ENCODE data around the gene KIF17. TPM values are rescaled to one million over a fixed set of nuclear protein-coding genes. Genes with fewer than 3 reads are reported as not detected.

KIF17 gene
- polyA plus RNA-seq, 1 of the 3 experiments (the other 2 are of a cell fraction) = 4.3 TPM

DNA sequence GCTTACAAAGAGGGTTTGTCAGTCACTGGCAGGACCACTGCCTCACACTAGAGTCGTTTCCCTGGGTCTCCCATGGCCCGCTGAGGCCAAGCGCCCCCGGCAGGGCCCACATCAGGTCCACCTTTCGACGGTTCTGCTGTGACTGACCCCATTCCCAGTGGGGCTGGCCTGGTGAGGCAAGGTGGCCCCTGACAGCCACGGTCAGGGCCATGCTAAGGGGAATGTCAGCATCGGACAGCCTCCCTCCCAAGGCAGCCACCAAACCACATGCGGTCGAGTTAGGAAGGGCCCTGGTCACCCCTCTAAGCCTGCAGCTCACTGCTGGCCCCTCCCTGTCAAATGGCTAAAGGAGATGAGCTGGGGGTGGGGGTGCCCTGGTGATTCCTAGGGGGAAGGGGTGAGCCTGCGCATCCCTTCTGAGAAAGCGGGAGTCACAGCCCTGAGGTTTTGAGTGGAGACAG, 2.9 kb upstream of the KIF17 start:
- ChIA-PET CTCF (interaction anchor here (0.7 to 1.9 kb wide), 2 partner anchors 24 to 475 kb away, joined by 4 to 5 read pairs; no protein-coding TSS in a partner anchor), POLR2A (no interaction called here)

More for the DNA sequence above, 2.9 kb upstream of the KIF17 start:
- H3K36me3 ChIP-seq (replicated peaks in 1 of 2; ENCODE audit: control insufficient read depth in 1 of 2, insufficient read depth in 2 of 2, low read length in 1 of 2) = no peaks in the 10 kb centered on the region
- TF ChIP-seq YY1 (IDR thresholded peaks at IDR 0.05; ENCODE audit: low read depth) (no peak), USF2 (IDR thresholded peaks at IDR 0.05; ENCODE audit: borderline replicate concordance, low read depth, low read length) (no peak), CTCF (IDR thresholded peaks at IDR 0.05) (no peak), NFIC (IDR thresholded peaks at IDR 0.05; ENCODE audit: borderline replicate concordance) (no peak), PBX3 (IDR thresholded peaks at IDR 0.05) (no peak), TEAD4 (IDR thresholded peaks at IDR 0.05; ENCODE audit: borderline replicate concordance, insufficient read depth) (no peak), CHD2 (IDR thresholded peaks at IDR 0.05; ENCODE audit: low read length, partially characterized antibody) (no peak), RFX5 (IDR thresholded peaks at IDR 0.05; ENCODE audit: low read length) (no peak), ELF1 (IDR thresholded peaks at IDR 0.05) (no peak), GABPA (IDR thresholded peaks at IDR 0.05; ENCODE audit: low read depth) (no peak), TCF12 (IDR thresholded peaks at IDR 0.05) (no peak), MEF2A (IDR thresholded peaks at IDR 0.05; ENCODE audit: borderline replicate concordance, low read depth) (no peak), FOXJ3 (CRISPR knock-in tag; IDR thresholded peaks at IDR 0.05) (no peak)
- TF ChIP-seq, protein P1, sequence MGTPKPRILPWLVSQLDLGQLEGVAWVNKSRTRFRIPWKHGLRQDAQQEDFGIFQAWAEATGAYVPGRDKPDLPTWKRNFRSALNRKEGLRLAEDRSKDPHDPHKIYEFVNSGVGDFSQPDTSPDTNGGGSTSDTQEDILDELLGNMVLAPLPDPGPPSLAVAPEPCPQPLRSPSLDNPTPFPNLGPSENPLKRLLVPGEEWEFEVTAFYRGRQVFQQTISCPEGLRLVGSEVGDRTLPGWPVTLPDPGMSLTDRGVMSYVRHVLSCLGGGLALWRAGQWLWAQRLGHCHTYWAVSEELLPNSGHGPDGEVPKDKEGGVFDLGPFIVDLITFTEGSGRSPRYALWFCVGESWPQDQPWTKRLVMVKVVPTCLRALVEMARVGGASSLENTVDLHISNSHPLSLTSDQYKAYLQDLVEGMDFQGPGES (IDR thresholded peaks at IDR 0.05; ENCODE audit: low read depth, low read length) = no peak
- no peaks in the 10 kb centered on the region for H4K20me1 ChIP-seq (ENCODE audit: insufficient read depth)
- no peaks in the 10 kb centered on the region for H3K9me2 ChIP-seq
- H3K9me3 ChIP-seq = no peaks in the 10 kb centered on the region
- no peak overlapping the region for H3K4me3 ChIP-seq (ENCODE audit: low read depth in 2 of 2, low read length in 1 of 2)
- H3K4me1 ChIP-seq (ENCODE audit: control insufficient read depth in 1 of 2, insufficient read depth in 2 of 2, low read depth in 1 of 2, low read length in 1 of 2) = peaks cover 0 to 2% of the 10 kb centered on the region in 2 experiments; a peak in 1 of 4 replicates
- 100% methylated on average over 6 of the region's 12 CpGs for WGBS (ENCODE audit: low lambda C conversion rate)
- no peaks in the 10 kb centered on the region for H3K79me2 ChIP-seq (ENCODE audit: insufficient read depth)
- no peaks in the 10 kb centered on the region for H3K27me3 ChIP-seq (ENCODE audit: insufficient read depth)
- DNase-seq = peak; percentile 17
- no peaks in the 10 kb centered on the region for H3F3A ChIP-seq (replicated peaks; ENCODE audit: insufficient read depth)
- no peak overlapping the region for H3K27ac ChIP-seq (ENCODE audit: low read depth in 2 of 2, low read length in 1 of 2)
- no peak overlapping the region for H3K4me2 ChIP-seq
- no peak overlapping the region for H3K9ac ChIP-seq
- no peak overlapping the region for H2AFZ ChIP-seq (ENCODE audit: low read depth)

All from SK-N-SH (cell line).